Neuronal stem cell (in vitro differentiated cells): ENCODE results near the gene MARCHF6.
"Not testable (repeated sequence)": the region's sequence is repeated elsewhere in the genome, so short reads cannot be mapped to it uniquely, and the experiment has no call there.

ENCODE experiments used
- DNase-seq: peaks from one replicate; pipeline ENCODE4 v3.0.0-alpha.2; 2013; ENCODE audit warnings: low spot score
- H2AFZ ChIP-seq: one replicate; pipeline ENCODE4 v1.6.1; 2013; ENCODE audit warnings: mild to moderate bottlenecking, low read length, inconsistent platforms
- H2AK5ac ChIP-seq: 2 replicates; pipeline ENCODE4 v1.6.1; 2013; ENCODE audit warnings: low read depth, mild to moderate bottlenecking, inconsistent platforms, low read length, moderate library complexity, mixed read lengths
- H2BK120ac ChIP-seq: 2 replicates; pipeline ENCODE4 v1.6.1; 2013; ENCODE audit warnings: low read depth, mild to moderate bottlenecking, inconsistent platforms, low read length, moderate library complexity, mixed read lengths
- H2BK12ac ChIP-seq: one replicate; pipeline ENCODE4 v1.6.1; 2013; ENCODE audit warnings: low read length, inconsistent platforms
- H2BK15ac ChIP-seq: 2 replicates; pipeline ENCODE4 v1.6.1; 2013; ENCODE audit warnings: mild to moderate bottlenecking, low read length, inconsistent platforms, mixed read lengths
- H2BK5ac ChIP-seq: one replicate; pipeline ENCODE4 v1.6.1; 2013; ENCODE audit warnings: inconsistent platforms, mild to moderate bottlenecking, low read length, moderate library complexity
- H3K14ac ChIP-seq: one replicate; pipeline ENCODE4 v1.6.1; 2013; ENCODE audit warnings: low read length, inconsistent platforms
- H3K18ac ChIP-seq: 2 replicates; pipeline ENCODE4 v1.6.1; 2013; ENCODE audit warnings: low read length, inconsistent platforms
- H3K23ac ChIP-seq: 2 replicates; pipeline ENCODE4 v1.6.1; 2013; ENCODE audit warnings: low read depth, mild to moderate bottlenecking, mixed read lengths, low read length, inconsistent platforms; ENCODE audit not compliant: poor library complexity
- H3K27ac ChIP-seq: replicated peaks from 3 replicates; pipeline ENCODE4 v1.5.1; 2013; ENCODE audit warnings: low read length, inconsistent platforms
- H3K27me3 ChIP-seq, 3 experiments: 2 replicates each; pipeline ENCODE4 v1.6.1; 2013; ENCODE audit warnings: low read length in 3 of 3, mild to moderate bottlenecking in 2 of 3, inconsistent platforms in 1 of 3, low read depth in 1 of 3, mixed read lengths in 1 of 3, moderate library complexity in 1 of 3; ENCODE audit not compliant: control insufficient read depth in 3 of 3, insufficient read depth in 3 of 3
- H3K36me3 ChIP-seq, 2 donors: replicated peaks in 1 of 2; 2 replicates each; pipeline ENCODE4 v1.6.1; 2013; ENCODE audit warnings: low read length in 2 of 2; ENCODE audit not compliant: control insufficient read depth in 2 of 2, insufficient read depth in 2 of 2
- H3K4ac ChIP-seq: 2 replicates; pipeline ENCODE4 v1.6.1; 2013; ENCODE audit warnings: inconsistent platforms, mild to moderate bottlenecking, low read length, moderate library complexity
- H3K4me1 ChIP-seq, 2 donors: 1 replicate in 1 of 2; 2 replicates in 1 of 2; pipeline ENCODE4 v1.6.1; 2013; ENCODE audit warnings: low read length in 2 of 2, low read depth in 1 of 2; ENCODE audit not compliant: control insufficient read depth in 2 of 2, insufficient read depth in 1 of 2
- H3K4me2 ChIP-seq: one replicate; pipeline ENCODE4 v1.6.1; 2013; ENCODE audit warnings: mild to moderate bottlenecking, low read length, inconsistent platforms; ENCODE audit not compliant: insufficient read depth, poor library complexity, severe bottlenecking
- H3K4me3 ChIP-seq, 2 donors: 2 replicates each; pipeline ENCODE4 v1.5.1; 2013; ENCODE audit warnings: low read length in 2 of 2, mild to moderate bottlenecking in 2 of 2, inconsistent platforms in 1 of 2, moderate library complexity in 1 of 2
- H3K79me1 ChIP-seq: one replicate; pipeline ENCODE4 v1.6.1; 2013; ENCODE audit warnings: low read depth, mild to moderate bottlenecking, inconsistent platforms, low read length, moderate library complexity
- H3K9ac ChIP-seq: one replicate; pipeline ENCODE4 v1.6.1; 2013; ENCODE audit warnings: mild to moderate bottlenecking, low read depth, low read length, inconsistent platforms; ENCODE audit not compliant: poor library complexity
- H3K9me3 ChIP-seq, 2 donors: replicated peaks in 1 of 2; 2 replicates each; pipeline versions ENCODE3 to v1.6.1; 2013; ENCODE audit warnings: low read length in 2 of 2, mild to moderate bottlenecking in 2 of 2, inconsistent platforms in 1 of 2, low read depth in 1 of 2, mixed read lengths in 1 of 2, moderate library complexity in 1 of 2; ENCODE audit not compliant: control insufficient read depth in 2 of 2, insufficient read depth in 1 of 2
- H4K8ac ChIP-seq: one replicate; pipeline ENCODE4 v1.6.1; 2013; ENCODE audit warnings: low read depth, mild to moderate bottlenecking, inconsistent platforms, low read length, moderate library complexity
- H4K91ac ChIP-seq: one replicate; pipeline ENCODE4 v1.6.1; 2013; ENCODE audit warnings: low read length, low read depth, mild to moderate bottlenecking, inconsistent platforms; ENCODE audit not compliant: poor library complexity
- WGBS, 2 donors: extraction: QIAGEN DNeasy Blood & Tissue Kit; methylation state at CpG; one replicate each; pipeline ENCODE4 v1.1.7; 2013; ENCODE audit warnings: missing lambda C conversion rate in 2 of 2, mixed read lengths in 1 of 2; ENCODE audit not compliant: insufficient read length in 2 of 2, insufficient replicate concordance in 1 of 2; ENCODE audit errors: extremely low coverage in 2 of 2; 5-methylcytosine and 5-hydroxymethylcytosine counted together

The MARCHF6 gene

DNA sequence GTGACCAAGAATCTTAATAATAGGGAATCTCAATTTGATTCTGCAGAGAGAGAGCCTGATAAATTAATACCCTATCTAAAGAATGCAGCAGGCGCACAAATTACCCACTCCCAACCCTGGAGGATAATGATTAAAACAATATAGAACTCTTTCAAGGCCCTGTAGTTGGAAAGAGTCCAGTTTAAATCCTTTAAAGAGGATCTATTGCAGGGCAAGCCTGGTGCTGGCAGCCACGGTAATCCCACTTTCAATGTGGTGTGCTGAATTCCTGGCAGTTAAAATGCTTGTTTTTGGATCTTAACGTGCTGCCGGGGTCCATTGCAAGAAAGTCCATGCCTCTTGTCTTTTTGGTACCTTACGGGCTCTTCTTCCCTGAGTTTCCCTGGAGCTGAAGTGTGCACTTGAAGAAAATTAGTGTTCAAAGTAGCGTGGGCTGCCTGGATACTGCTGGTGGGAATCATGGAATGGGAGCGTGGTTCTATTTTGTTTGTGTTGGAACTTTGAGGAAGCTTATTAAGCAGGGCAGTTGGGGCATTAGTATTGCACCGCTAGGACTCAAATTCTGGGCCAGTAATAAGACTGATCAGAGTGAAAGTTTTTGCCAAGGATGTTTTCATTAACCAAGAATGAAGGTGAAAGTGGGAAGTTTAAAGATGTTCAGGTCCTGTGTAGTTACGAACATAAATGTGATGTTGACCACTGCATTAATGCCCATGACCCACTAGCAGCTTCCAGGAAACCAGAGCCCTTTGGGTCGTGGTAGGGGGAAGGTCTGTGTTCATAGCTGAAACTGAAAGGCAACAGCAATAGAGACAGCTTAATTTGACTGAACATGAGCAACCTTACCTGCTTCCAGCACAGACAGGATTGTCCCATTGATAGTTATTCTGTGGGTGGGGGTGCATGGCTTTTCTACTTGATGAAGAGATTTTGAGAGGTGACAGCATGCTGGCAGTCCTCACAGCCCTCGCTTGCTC, 20.8 kb downstream of the MARCHF6 start:
- Histone ChIP-seq H3K14ac (no peak overlapping the region), H2AFZ (no peak overlapping the region), H3K4ac (no peak overlapping the region), H2BK12ac (no peak overlapping the region), H2BK15ac (no peak overlapping the region), H3K18ac (no peak overlapping the region), H4K91ac (no peak overlapping the region), H3K9ac (no peak overlapping the region), H3K9me3 (peaks cover 3 to 30% of the 10 kb centered on the region in 2 donors), H3K23ac (no peak overlapping the region), H2BK120ac (no peak overlapping the region), H3K79me1 (peaks cover 11% of the 10 kb centered on the region), H3K4me3 (no peak overlapping the region), H3K36me3 (peaks cover 6 to 55% of the 10 kb centered on the region in 2 donors), H3K27ac (no peak overlapping the region), H3K27me3 (no peaks in the 10 kb centered on the region), H2AK5ac (no peak overlapping the region), H4K8ac (no peak overlapping the region), H3K4me1 (peaks cover 0 to 6% of the 10 kb centered on the region in 2 donors), H3K4me2 (no peak overlapping the region), H2BK5ac (no peak overlapping the region)
- no peak for DNase-seq
- WGBS, 2 donors, result no CpG with 5 or more reads among the region's 11 CpGs

DNA sequence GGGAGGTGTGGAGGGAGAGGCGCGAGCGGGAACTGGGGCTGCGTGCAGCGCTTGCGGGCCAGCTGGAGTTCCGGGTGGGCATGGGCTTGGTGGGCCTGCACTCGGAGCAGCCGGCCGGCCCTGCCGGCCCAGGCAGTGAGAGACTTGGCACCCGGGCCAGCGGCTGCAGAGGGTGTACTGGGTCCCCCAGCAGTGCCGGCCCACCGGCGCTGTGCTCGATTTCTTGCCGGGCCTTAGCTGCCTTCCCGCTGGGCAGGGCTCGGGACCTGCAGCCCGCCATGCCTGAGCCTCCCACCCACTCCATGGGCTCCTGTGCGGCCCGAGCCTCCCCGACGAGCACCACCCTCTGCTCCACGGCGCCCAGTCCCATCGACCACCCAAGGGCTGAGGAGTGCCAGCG, 21.7 kb downstream of the MARCHF6 start:
- not testable (repeated sequence) for H2BK15ac ChIP-seq, H2BK120ac ChIP-seq, H3K27me3 ChIP-seq, H3K4me2 ChIP-seq, H3K4me1 ChIP-seq, H3K18ac ChIP-seq, H2AK5ac ChIP-seq, H3K9ac ChIP-seq, DNase-seq, H2AFZ ChIP-seq, H4K91ac ChIP-seq, H3K4me3 ChIP-seq, H4K8ac ChIP-seq, H2BK12ac ChIP-seq, H2BK5ac ChIP-seq, H3K27ac ChIP-seq, H3K14ac ChIP-seq, H3K23ac ChIP-seq, H3K4ac ChIP-seq
- peaks cover 11% of the 10 kb centered on the region for H3K79me1 ChIP-seq
- peaks cover 6 to 56% of the 10 kb centered on the region in 2 donors for H3K36me3 ChIP-seq
- no CpG with 5 or more reads among the region's 29 CpGs for WGBS, 2 donors
- peaks cover 3 to 27% of the 10 kb centered on the region in 2 donors for H3K9me3 ChIP-seq

DNA sequence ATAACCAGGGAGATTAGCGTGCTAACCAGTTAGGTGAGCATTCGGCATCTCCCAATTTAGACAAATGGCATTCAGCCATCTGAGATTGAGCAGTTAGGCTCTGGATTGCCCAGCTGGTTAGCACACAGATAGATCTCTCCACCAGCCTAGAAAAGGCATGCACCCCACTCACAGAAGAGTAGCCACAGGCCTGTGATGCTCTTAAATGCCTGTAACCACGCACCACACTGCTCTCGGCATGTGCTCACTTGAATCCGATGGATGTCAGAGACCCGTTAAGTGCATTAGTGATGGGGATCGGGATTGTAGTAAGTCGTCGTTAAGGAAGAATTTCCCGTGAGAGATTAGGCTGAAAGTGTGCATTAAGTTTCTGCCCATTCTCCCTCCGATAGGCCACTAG, 23.0 kb downstream of the MARCHF6 start:
- H3K4ac ChIP-seq, result no peak overlapping the region
- H3K4me3 ChIP-seq, result no peak overlapping the region
- no peak overlapping the region for H2BK120ac ChIP-seq
- no peak overlapping the region for H2BK5ac ChIP-seq
- DNase-seq, result no peak
- H3K9ac ChIP-seq, result no peak overlapping the region
- H3K23ac ChIP-seq, result no peak overlapping the region
- H3K18ac ChIP-seq, result no peak overlapping the region
- H3K27me3 ChIP-seq, result no peaks in the 10 kb centered on the region
- H2AK5ac ChIP-seq, result no peak overlapping the region
- no peak overlapping the region for H2AFZ ChIP-seq
- H4K8ac ChIP-seq, result no peak overlapping the region
- H3K14ac ChIP-seq, result no peak overlapping the region
- H3K36me3 ChIP-seq, result peaks cover 8 to 69% of the 10 kb centered on the region in 2 donors
- no peak overlapping the region for H2BK15ac ChIP-seq
- H2BK12ac ChIP-seq, result no peak overlapping the region
- 100% methylated on average over 1 of the region's 11 CpGs; no CpG with 5 or more reads in 1 of the 2 donors for WGBS, 2 donors
- peaks cover 0 to 6% of the 10 kb centered on the region in 2 donors for H3K4me1 ChIP-seq
- no peak overlapping the region for H3K27ac ChIP-seq
- peaks cover 11% of the 10 kb centered on the region for H3K79me1 ChIP-seq
- H4K91ac ChIP-seq, result no peak overlapping the region
- peaks cover 3 to 27% of the 10 kb centered on the region in 2 donors for H3K9me3 ChIP-seq
- H3K4me2 ChIP-seq, result no peak overlapping the region

DNA sequence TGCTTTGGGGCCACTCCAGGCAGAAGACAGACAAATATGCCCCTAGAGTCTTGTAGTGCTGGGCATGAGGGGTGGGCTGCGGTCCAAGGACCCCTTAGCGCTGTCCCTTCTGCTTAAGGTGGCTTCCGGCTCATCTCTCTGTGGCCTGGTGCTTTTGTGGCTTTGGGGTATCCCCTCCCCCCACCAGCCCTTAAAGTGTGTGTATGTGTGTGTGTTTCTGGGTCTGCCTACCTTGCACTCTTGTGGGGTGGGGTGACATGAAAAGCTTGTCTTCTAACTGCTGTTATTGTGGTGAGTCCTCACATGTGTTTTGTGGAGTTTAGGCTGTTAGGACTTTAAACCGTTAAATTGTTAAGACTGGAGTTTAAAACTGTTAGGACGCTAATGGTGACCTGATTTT, 23.6 kb downstream of the MARCHF6 start:
- peaks cover 0 to 6% of the 10 kb centered on the region in 2 donors for H3K4me1 ChIP-seq

More for the DNA sequence above, 23.6 kb downstream of the MARCHF6 start:
- no peak for DNase-seq
- H3K23ac ChIP-seq, result no peak overlapping the region
- peak overlapping the region; percentile 84 for H3K18ac ChIP-seq
- no peaks in the 10 kb centered on the region for H3K27me3 ChIP-seq
- no peak overlapping the region for H2BK5ac ChIP-seq
- no peak overlapping the region for H2BK120ac ChIP-seq
- peak overlapping the region; percentile 25 for H3K14ac ChIP-seq
- no peak overlapping the region for H2BK12ac ChIP-seq
- no peak overlapping the region for H4K91ac ChIP-seq
- peak overlapping the region; percentile 9 for H4K8ac ChIP-seq
- peaks cover 8 to 74% of the 10 kb centered on the region in 2 donors for H3K36me3 ChIP-seq
- H3K27ac ChIP-seq, result no peak overlapping the region
- WGBS, 2 donors, result no CpG with 5 or more reads among the region's 5 CpGs
- H3K79me1 ChIP-seq, result peaks cover 11% of the 10 kb centered on the region
- H2AFZ ChIP-seq, result no peak overlapping the region
- H2AK5ac ChIP-seq, result no peak overlapping the region
- H3K9me3 ChIP-seq, result peaks cover 3 to 31% of the 10 kb centered on the region in 2 donors
- no peak overlapping the region for H3K4ac ChIP-seq
- no peak overlapping the region for H2BK15ac ChIP-seq
- H3K4me2 ChIP-seq, result no peak overlapping the region
- H3K4me3 ChIP-seq, result no peak overlapping the region
- H3K9ac ChIP-seq, result no peak overlapping the region
